IMR-90 (cell line): ENCODE measurements around the gene JPH4. TPM values are rescaled to one million over a fixed set of nuclear protein-coding genes. Genes with fewer than 3 reads are reported as not detected.

ENCODE experiments used
- ATAC-seq: fragments of 200-7000 bp; cut with Tn5 transposase; 2 replicates; pipeline ENCODE4 v1.9.1; 2020; ENCODE audit warnings: low read depth, mild to moderate bottlenecking, moderate library complexity
- BruUV-seq: library from RNA; stranded (reverse); fragments of 400-500 nt; replicated peaks from 2 replicates; lab custom pipeline; 2021; lab: Mats Ljungman, UMichigan
- CTCF ChIA-PET: fragments of 300-600 bp; formaldehyde crosslinking; extraction: SDS; loops from one replicate; lab custom pipeline; 2021; ENCODE audit warnings: antibody characterized with exemption; lab: Yijun Ruan, JAX
- POLR2A ChIA-PET: fragments of 300-600 bp; sonication (Branson Sonifier 250); formaldehyde crosslinking; loops from one replicate; lab custom pipeline; 2022; ENCODE audit warnings: antibody characterized with exemption; ENCODE audit not compliant: unreplicated experiment; lab: Charles Lee
- DNase-seq: peaks from one replicate; pipeline ENCODE4 v3.0.0; 2013
- H2AFZ ChIP-seq: replicated peaks from 2 replicates; pipeline ENCODE3; 2013; ENCODE audit warnings: low read length, mild to moderate bottlenecking; ENCODE audit not compliant: poor library complexity
- H2AK5ac ChIP-seq: 2 replicates; pipeline ENCODE4 v1.6.1; 2013; ENCODE audit warnings: low read depth, low read length, inconsistent platforms
- H2AK9ac ChIP-seq: replicated peaks from 2 replicates; pipeline ENCODE3; 2013; ENCODE audit warnings: mild to moderate bottlenecking, low read depth, low read length, moderate library complexity; ENCODE audit not compliant: poor library complexity
- H2BK120ac ChIP-seq: 2 replicates; pipeline ENCODE4 v1.6.1; 2013; ENCODE audit warnings: low read depth, low read length, inconsistent platforms
- H2BK15ac ChIP-seq: 3 replicates; pipeline ENCODE4 v1.6.1; 2013; ENCODE audit warnings: low read depth, low read length, inconsistent platforms
- H2BK20ac ChIP-seq: 2 replicates; pipeline ENCODE4 v1.6.1; 2013; ENCODE audit warnings: low read depth, mild to moderate bottlenecking, inconsistent platforms, low read length, moderate library complexity
- H2BK5ac ChIP-seq: 2 replicates; pipeline ENCODE4 v1.6.1; 2013; ENCODE audit warnings: mild to moderate bottlenecking, low read depth, low read length, inconsistent platforms; ENCODE audit not compliant: poor library complexity, severe bottlenecking
- H3K14ac ChIP-seq: replicated peaks from 2 replicates; pipeline ENCODE4 v1.6.1; 2013; ENCODE audit warnings: low read depth, low read length, inconsistent platforms
- H3K18ac ChIP-seq: 2 replicates; pipeline ENCODE4 v1.6.1; 2013; ENCODE audit warnings: low read depth, low read length, control low read depth
- H3K23ac ChIP-seq: 2 replicates; pipeline ENCODE4 v1.6.1; 2013; ENCODE audit warnings: low read depth, low read length, inconsistent platforms
- H3K27ac ChIP-seq: 2 replicates; pipeline ENCODE4 v1.5.1; 2013; ENCODE audit warnings: mild to moderate bottlenecking, control low read depth, low read length; ENCODE audit not compliant: insufficient read depth
- H3K27me3 ChIP-seq: 2 replicates; pipeline ENCODE4 v1.6.1; 2013; ENCODE audit warnings: low read length; ENCODE audit not compliant: control insufficient read depth, insufficient read depth
- H3K36me3 ChIP-seq: 2 replicates; pipeline ENCODE4 v1.6.1; 2013; ENCODE audit warnings: low read length, mixed read lengths; ENCODE audit not compliant: control insufficient read depth, insufficient read depth
- H3K4ac ChIP-seq: 2 replicates; pipeline ENCODE4 v1.6.1; 2013; ENCODE audit warnings: low read depth, low read length, inconsistent platforms
- H3K4me1 ChIP-seq: 2 replicates; pipeline ENCODE4 v1.6.1; 2013; ENCODE audit warnings: low read length, mixed read lengths; ENCODE audit not compliant: control insufficient read depth, insufficient read depth
- H3K4me2 ChIP-seq: 2 replicates; pipeline ENCODE4 v1.6.1; 2013; ENCODE audit warnings: low read depth, mild to moderate bottlenecking, control low read depth, low read length, moderate library complexity
- H3K4me3 ChIP-seq: 2 replicates; pipeline ENCODE4 v1.5.1; 2013; ENCODE audit warnings: low read depth, mild to moderate bottlenecking, control low read depth, low read length, moderate library complexity; ENCODE audit not compliant: insufficient read depth
- H3K56ac ChIP-seq: 2 replicates; pipeline ENCODE4 v1.6.1; 2013; ENCODE audit warnings: low read length, inconsistent platforms; ENCODE audit not compliant: insufficient read depth; ENCODE audit errors: extremely low read depth
- H3K79me1 ChIP-seq, 2 experiments: 2 replicates each; pipeline ENCODE4 v1.6.1; 2013; ENCODE audit warnings: low read length in 2 of 2, inconsistent platforms in 1 of 2, low read depth in 1 of 2
- H3K9ac ChIP-seq: 2 replicates; pipeline ENCODE4 v1.6.1; 2013; ENCODE audit warnings: low read depth, low read length, control low read depth
- H3K9me1 ChIP-seq: 2 replicates; pipeline ENCODE4 v1.6.1; 2013; ENCODE audit warnings: low read length, inconsistent platforms; ENCODE audit not compliant: insufficient read depth
- H3K9me3 ChIP-seq: 2 replicates; pipeline ENCODE4 v1.6.1; 2013; ENCODE audit warnings: low read length; ENCODE audit not compliant: control insufficient read depth, insufficient read depth
- H4K20me1 ChIP-seq: 2 replicates; pipeline ENCODE4 v1.6.1; 2013; ENCODE audit warnings: low read length, inconsistent platforms; ENCODE audit not compliant: insufficient read depth
- H4K5ac ChIP-seq: 2 replicates; pipeline ENCODE4 v1.6.1; 2013; ENCODE audit warnings: mild to moderate bottlenecking, low read depth, low read length, control low read depth
- H4K8ac ChIP-seq, 2 experiments: 2 replicates each; pipeline ENCODE4 v1.6.1; 2013; ENCODE audit warnings: low read depth in 2 of 2, low read length in 2 of 2, control low read depth in 1 of 2, inconsistent platforms in 1 of 2
- H4K91ac ChIP-seq: 2 replicates; pipeline ENCODE4 v1.6.1; 2013; ENCODE audit warnings: low read depth, low read length, inconsistent platforms; ENCODE audit not compliant: insufficient read depth
- BHLHE40 ChIP-seq: fragments of 150-350 bp; IDR thresholded peaks from 2 replicates; pipeline ENCODE4 v1.6.1; 2016; ENCODE audit warnings: mild to moderate bottlenecking, low read depth, low read length
- CEBPB ChIP-seq: IDR thresholded peaks from 2 replicates; pipeline ENCODE4 v1.6.1; 2012; ENCODE audit warnings: low read depth, low read length, improper control_type of control experiment
- CHD1 ChIP-seq: IDR thresholded peaks from 2 replicates; pipeline ENCODE4 v1.6.1; 2012; ENCODE audit warnings: low read depth, low read length, improper control_type of control experiment
- FOS ChIP-seq: fragments of 150-350 bp; IDR thresholded peaks from 2 replicates; pipeline ENCODE4 v1.6.1; 2016; ENCODE audit warnings: low read depth, low read length
- MAFK ChIP-seq: IDR thresholded peaks from 2 replicates; pipeline ENCODE4 v1.6.1; 2012; ENCODE audit warnings: low read depth, low read length, improper control_type of control experiment
- MAZ ChIP-seq: IDR thresholded peaks from 2 replicates; pipeline ENCODE4 v1.6.1; 2012; ENCODE audit warnings: low read depth, mild to moderate bottlenecking, low read length, improper control_type of control experiment, moderate library complexity, borderline replicate concordance
- MXI1 ChIP-seq: IDR thresholded peaks from 2 replicates; pipeline ENCODE4 v1.6.1; 2012; ENCODE audit warnings: low read depth, mild to moderate bottlenecking, low read length, moderate library complexity, borderline replicate concordance
- NFE2L2 ChIP-seq: fragments of 150-350 bp; IDR thresholded peaks from 2 replicates; pipeline ENCODE4 v1.6.1; 2016; ENCODE audit warnings: low read depth, mild to moderate bottlenecking, low read length
- RAD21 ChIP-seq: IDR thresholded peaks from 2 replicates; pipeline ENCODE4 v1.6.1; 2012; ENCODE audit warnings: low read length, improper control_type of control experiment
- RCOR1 ChIP-seq: IDR thresholded peaks from 2 replicates; pipeline ENCODE4 v1.6.1; 2012; ENCODE audit warnings: mild to moderate bottlenecking, low read length, improper control_type of control experiment; ENCODE audit not compliant: insufficient replicate concordance
- RFX5 ChIP-seq: IDR thresholded peaks from 2 replicates; pipeline ENCODE4 v1.8.0; 2012; ENCODE audit warnings: low read depth, mild to moderate bottlenecking, low read length, moderate library complexity
- SMC3 ChIP-seq: fragments of 150-350 bp; IDR thresholded peaks from 2 replicates; pipeline ENCODE4 v1.6.1; 2016; ENCODE audit warnings: low read depth, mild to moderate bottlenecking, antibody characterized with exemption, low read length, moderate library complexity
- WGBS, 2 experiments: methylation state at CpG; one replicate each; pipeline versions ENCODE4 v1.1.5 to v1.1.7; 2013; ENCODE audit warnings: missing lambda C conversion rate in 2 of 2; ENCODE audit not compliant: insufficient read length in 1 of 2; ENCODE audit errors: extremely low coverage in 2 of 2; 5-methylcytosine and 5-hydroxymethylcytosine counted together
- dilution Hi-C: fragments of 300-500 bp; cut with HindIII; formaldehyde crosslinking; loops from one replicate; pipeline ENCODE4 v1.14.3; 2018; ENCODE audit warnings: low sequenced_read_pairs; ENCODE audit not compliant: unreplicated experiment
- in situ Hi-C: fragments of 300-500 bp; cut with MboI; formaldehyde crosslinking; loops from 3 replicates; pipeline ENCODE4 v1.14.3; 2019; ENCODE audit warnings: low sequenced_read_pairs, inconsistent platforms, mixed read lengths
- intact Hi-C: fragments of 100-400 bp; cut with micrococcal nuclease; formaldehyde crosslinking; loops from 2 replicates; pipeline ENCODE4 v1.10.0; 2022
- polyA plus RNA-seq, 3 experiments: library from polyadenylated mRNA; depleted of rRNA; stranded (reverse); fragments of >200 nt; gene quantifications; 2 replicates each; pipeline ENCODE4 v1.2.3, GENCODE V29; 2012; ENCODE audit warnings: low replicate concordance in 1 of 3
- total RNA-seq: library from RNA; depleted of rRNA; stranded (reverse); fragments of >200 nt; gene quantifications from 2 replicates; pipeline ENCODE4 v1.2.3, GENCODE V29; 2012
- TF ChIP-seq, protein P1 (sequence below): fragments of 150-350 bp; IDR thresholded peaks from 2 replicates; pipeline ENCODE4 v1.6.1; 2016; ENCODE audit warnings: low read depth, mild to moderate bottlenecking, low read length, moderate library complexity, borderline replicate concordance
- TF ChIP-seq, protein P2 (sequence below): fragments of 150-350 bp; IDR thresholded peaks from 2 replicates; pipeline ENCODE4 v1.6.1; 2017; ENCODE audit warnings: mild to moderate bottlenecking, antibody characterized with exemption, low read length, low read depth
- TF ChIP-seq, protein P3 (sequence below): conservative IDR thresholded peaks from 2 replicates; pipeline ENCODE4 v1.5.1; 2012; ENCODE audit warnings: mild to moderate bottlenecking, low read depth, low read length, improper control_type of control experiment

The JPH4 gene
- total and polyA plus RNA-seq, 2 of the 4 experiments (the other 2 are of a cell fraction): not detected

DNA sequence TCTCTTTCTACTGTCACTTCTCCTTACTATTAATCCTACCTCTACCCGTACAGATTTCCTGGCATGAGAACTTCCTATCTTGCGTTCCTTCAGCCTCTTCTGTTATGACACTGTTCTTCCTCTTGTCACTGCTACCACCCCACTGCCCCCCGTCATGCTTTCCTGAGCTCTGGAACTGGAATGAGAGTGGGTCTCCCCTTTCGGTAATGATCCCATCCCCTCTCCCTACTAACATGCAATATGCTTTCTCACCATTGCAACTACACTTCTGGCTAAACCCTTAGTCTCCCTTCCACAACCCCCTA is 6.1 kb downstream of the JPH4 start:
- in situ Hi-C loops (no loop called here), intact Hi-C loops (no loop called here), dilution Hi-C loops (no loop called here)
- Histone ChIP-seq H3K4me3 (no peak overlapping the region), H4K5ac (no peak overlapping the region), H2BK20ac (no peak overlapping the region), H3K14ac (no peak overlapping the region), H2AFZ (no peak overlapping the region), H3K23ac (no peak overlapping the region), H3K27ac (no peak overlapping the region), H3K36me3 (no peaks in the 10 kb centered on the region), H2AK9ac (no peak overlapping the region), H2BK15ac (no peak overlapping the region), H3K4ac (no peak overlapping the region), H4K20me1 (no peaks in the 10 kb centered on the region; the same call in 1 of the 2 replicates), H2AK5ac (no peak overlapping the region), H4K91ac (no peak overlapping the region), H2BK120ac (no peak overlapping the region), H3K56ac (no peak overlapping the region), H3K9me3 (no peaks in the 10 kb centered on the region; the same call in 1 of the 2 replicates), H2BK5ac (no peak overlapping the region), H3K9me1 (peaks cover 2% of the 10 kb centered on the region; the same call in 1 of the 2 replicates), H3K18ac (no peak overlapping the region), H3K79me1 (no peaks in the 10 kb centered on the region), H4K8ac (no peak overlapping the region), H3K27me3 (peaks cover 63% of the 10 kb centered on the region), H3K4me1 (peaks cover 2% of the 10 kb centered on the region; the same call in 1 of the 2 replicates), H3K9ac (no peak overlapping the region), H3K4me2 (no peak overlapping the region)
- TF ChIP-seq FOS: no peak
- TF ChIP-seq, protein P1, sequence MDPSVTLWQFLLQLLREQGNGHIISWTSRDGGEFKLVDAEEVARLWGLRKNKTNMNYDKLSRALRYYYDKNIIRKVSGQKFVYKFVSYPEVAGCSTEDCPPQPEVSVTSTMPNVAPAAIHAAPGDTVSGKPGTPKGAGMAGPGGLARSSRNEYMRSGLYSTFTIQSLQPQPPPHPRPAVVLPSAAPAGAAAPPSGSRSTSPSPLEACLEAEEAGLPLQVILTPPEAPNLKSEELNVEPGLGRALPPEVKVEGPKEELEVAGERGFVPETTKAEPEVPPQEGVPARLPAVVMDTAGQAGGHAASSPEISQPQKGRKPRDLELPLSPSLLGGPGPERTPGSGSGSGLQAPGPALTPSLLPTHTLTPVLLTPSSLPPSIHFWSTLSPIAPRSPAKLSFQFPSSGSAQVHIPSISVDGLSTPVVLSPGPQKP: no peak
- TF ChIP-seq, protein P2, sequence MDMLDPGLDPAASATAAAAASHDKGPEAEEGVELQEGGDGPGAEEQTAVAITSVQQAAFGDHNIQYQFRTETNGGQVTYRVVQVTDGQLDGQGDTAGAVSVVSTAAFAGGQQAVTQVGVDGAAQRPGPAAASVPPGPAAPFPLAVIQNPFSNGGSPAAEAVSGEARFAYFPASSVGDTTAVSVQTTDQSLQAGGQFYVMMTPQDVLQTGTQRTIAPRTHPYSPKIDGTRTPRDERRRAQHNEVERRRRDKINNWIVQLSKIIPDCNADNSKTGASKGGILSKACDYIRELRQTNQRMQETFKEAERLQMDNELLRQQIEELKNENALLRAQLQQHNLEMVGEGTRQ: no peak
- no peak for TF ChIP-seq RCOR1
- TF ChIP-seq RAD21: no peak
- TF ChIP-seq SMC3: no peak
- TF ChIP-seq BHLHE40: no peak
- no peak for TF ChIP-seq RFX5
- no peak for TF ChIP-seq NFE2L2
- TF ChIP-seq MAZ: no peak
- no peak for TF ChIP-seq CEBPB
- TF ChIP-seq, protein P3, sequence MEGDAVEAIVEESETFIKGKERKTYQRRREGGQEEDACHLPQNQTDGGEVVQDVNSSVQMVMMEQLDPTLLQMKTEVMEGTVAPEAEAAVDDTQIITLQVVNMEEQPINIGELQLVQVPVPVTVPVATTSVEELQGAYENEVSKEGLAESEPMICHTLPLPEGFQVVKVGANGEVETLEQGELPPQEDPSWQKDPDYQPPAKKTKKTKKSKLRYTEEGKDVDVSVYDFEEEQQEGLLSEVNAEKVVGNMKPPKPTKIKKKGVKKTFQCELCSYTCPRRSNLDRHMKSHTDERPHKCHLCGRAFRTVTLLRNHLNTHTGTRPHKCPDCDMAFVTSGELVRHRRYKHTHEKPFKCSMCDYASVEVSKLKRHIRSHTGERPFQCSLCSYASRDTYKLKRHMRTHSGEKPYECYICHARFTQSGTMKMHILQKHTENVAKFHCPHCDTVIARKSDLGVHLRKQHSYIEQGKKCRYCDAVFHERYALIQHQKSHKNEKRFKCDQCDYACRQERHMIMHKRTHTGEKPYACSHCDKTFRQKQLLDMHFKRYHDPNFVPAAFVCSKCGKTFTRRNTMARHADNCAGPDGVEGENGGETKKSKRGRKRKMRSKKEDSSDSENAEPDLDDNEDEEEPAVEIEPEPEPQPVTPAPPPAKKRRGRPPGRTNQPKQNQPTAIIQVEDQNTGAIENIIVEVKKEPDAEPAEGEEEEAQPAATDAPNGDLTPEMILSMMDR: no peak
- no peak for TF ChIP-seq CHD1
- no peak for TF ChIP-seq MAFK
- TF ChIP-seq MXI1: no peak
- ChIA-PET CTCF (no interaction called here), POLR2A (no interaction called here)
- ATAC-seq (no peak), DNase-seq (no peak)
- BruUV-seq: no TSS peak
- 58% methylated on average over 4 of the region's 4 CpGs; no CpG with 5 or more reads in 1 of the 2 experiments for WGBS, 2 experiments
